DMS53 (cell line): ENCODE data around the gene GIMAP1.

ENCODE experiments used
- DNase-seq: peaks from one replicate; lab custom pipeline; 2025; lab: John Stamatoyannopoulos, UW

The GIMAP1 gene

DNA sequence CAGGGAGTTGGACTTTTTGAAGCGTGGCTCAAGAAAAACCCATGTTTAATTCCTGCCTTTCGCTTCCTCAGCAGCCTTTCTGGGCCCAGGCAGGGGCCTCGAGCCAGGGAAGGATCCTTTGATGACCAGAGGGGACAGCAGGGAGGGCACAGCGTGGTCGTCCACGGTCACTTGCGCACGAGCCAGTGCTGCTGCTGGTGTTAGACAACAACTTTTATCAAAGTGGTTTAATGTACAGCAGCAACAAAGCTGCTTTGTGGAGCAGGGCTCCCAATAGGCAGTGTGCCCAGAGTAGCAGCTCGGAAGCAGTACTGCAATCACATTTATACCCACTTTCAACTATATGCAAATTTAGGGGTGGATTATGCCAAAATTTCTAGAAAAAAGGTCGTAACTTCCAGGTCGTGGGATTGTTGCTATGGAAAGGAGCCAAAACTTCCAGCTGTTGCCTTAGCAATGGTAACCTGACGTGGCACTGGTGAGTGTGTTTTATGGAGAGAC lies 6.1 kb downstream of the GIMAP1 start:
- no peak for DNase-seq

DNA sequence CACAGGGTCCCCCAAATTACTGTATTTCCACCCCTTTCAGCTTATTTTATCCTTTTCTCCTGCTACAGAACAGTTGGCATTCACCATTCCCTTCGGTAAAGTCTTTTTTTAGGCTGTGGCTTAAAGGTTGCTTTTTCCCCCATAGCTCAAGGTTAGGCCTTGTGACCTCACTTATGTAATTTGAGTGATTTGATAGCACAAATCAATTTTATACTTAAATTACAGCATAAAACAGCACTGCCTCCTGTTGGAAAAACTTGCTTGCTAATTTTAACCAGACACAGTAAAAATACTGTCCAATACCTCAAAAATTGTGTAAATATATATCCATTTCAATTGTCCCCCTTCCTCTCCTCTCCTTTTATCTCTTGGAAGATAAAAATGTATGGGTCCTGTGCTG lies 7.1 kb downstream of the GIMAP1 start:
- no peak for DNase-seq

DNA sequence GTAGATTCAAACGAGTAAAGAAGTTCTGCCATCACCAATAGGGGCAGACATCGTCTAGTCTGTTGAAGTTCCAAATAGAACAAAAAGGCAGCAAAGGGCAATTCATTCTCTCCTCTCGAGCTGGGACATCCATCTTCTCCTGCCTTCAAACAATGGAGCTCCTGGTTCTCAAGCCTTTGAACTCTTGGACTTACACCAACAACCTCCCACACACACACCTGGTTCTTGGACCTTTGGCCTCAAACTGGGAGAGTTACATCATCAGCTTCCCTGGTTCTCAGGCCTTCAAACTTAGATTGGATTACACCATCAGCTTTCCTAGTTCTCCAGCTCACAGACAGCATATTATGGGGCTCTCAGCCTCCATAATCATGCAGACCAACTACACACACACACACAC lies 11.0 kb downstream of the GIMAP1 start:
- peak; percentile 45 for DNase-seq

DNA sequence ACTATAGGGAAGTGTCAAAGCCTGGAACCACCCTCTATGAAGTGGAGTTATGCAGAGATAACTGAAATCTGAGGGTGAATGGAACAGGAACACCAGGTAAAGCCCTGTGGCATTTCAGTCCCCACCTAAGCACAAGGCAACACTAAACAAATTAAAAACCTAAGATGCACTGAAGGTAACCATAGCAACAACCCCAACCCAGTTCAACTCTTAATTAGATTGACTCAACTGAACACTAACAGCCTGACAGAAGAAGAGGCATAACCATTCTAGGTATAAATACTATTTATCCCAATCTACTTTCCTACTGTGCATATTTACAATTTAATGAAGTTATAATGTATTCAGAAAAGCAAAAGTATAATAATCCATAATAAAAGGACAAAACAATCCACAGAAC lies 11.6 kb downstream of the GIMAP1 start:
- no peak for DNase-seq

DNA sequence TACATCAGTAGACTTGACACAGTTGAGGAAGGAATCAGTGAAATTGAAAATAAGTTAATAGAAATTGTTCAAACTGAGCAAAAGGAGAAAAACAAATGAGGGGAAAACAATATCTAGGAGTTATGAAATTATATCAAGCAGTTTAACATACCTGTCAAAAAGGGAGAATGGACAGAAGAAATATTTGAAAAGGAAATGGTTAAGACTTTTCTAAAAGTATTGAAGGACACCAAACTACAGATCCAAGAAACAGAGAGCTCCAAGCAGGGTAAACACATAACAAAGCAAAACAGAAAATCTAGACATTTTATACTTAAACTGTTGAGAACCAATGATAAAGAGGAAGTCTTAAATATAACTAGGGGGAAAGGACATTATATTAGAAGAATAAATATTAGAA lies 12.2 kb downstream of the GIMAP1 start:
- DNase-seq = no peak

DNA sequence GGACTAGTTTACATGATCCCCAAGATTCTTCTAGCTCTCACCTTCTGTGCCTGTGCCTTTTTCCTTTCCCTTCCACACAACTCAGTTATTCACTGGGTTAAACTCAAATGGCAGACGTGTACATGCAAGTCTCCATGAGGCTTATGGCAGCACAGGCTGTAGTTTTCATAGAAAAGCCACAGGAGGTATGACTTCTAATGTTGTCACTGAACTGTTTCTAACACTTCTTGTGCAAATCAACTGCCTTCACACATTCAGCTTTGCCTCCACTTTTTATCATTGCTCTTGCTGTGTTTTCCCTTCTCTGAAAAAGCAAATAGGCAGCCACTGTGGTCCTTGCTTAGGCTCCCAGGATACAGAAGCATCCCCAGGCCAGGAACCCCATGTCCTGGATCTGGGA lies 15.5 kb downstream of the GIMAP1 start:
- DNase-seq = no peak

DNA sequence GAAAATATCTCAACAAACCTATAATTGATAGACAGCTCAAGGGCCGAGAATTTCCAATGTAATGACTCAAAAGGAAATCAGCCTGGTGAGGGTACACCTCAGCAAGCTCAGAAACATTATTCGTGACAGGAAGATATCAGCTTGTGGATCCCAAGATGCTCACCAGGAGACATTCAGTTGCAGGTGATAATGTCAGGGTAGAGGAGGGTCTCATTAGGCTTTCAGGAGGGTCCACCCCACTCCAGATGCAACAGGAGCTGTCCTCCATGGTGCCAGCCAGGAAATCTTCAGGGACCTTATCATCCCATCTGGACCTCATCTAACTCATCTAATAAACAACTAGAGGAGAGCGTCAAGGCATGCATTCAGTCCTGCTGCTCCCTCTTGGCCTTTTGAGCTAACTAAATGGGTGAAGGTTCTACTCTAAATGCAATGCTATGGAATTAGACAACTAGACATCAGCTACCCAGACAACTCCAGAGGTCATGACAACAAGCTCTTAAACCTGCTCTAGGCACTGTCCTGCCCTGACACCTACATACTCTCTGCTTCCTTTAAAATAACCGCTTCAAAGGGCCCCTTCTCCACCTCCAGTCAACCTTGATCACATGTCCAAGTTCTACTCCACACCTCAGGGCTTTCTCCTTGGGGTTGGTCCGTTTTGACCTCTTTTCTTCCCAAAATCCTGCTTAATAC lies 16.5 kb downstream of the GIMAP1 start:
- no peak for DNase-seq

DNA sequence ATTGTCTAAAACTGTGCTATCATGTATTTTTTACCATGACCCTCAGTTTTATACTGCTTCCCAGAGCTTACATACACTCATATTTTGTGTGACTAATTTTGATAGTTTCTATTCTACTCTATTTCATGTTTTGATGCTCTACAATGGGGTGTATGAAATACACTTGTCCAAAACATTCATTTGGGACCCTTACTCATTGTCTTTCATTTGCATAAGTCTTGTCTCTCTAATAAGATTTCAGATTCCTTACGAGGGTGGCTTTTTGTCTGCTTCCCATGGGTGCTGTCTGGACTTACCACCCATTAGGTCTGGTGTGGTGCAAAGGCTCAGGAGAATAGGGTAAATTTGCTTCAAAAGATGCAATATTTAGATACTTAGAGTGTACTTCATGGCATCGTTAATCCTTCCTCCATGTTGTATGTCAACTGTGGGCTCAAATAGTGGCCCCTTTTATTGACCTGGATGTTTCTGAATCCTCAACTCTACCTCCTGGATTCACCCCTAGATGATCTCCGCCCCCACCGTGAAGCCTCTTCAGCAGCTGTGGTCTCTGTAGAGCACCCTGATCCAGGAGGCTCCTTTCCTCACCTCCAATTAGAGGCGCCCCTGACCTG lies 17.2 kb downstream of the GIMAP1 start:
- no peak for DNase-seq

DNA sequence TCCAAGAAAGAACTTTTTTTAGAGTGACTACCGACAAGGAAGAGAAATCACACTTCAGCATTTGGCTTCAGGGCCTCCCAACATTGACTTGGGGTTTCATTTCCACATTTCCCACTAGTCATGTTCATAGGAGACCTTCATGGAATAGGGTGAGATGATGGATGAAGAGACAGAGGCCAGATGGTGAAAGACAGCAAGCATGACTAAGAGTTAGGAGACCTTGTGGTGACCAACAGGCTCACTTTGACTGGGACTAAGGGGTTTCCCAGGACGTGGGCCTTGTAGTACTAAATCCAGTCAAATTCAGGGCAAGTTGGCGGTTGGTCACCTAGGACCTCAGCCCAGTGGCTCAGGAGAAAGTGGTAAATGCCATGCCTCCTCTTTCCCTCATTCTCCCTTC lies 17.8 kb downstream of the GIMAP1 start:
- DNase-seq = no peak

DNA sequence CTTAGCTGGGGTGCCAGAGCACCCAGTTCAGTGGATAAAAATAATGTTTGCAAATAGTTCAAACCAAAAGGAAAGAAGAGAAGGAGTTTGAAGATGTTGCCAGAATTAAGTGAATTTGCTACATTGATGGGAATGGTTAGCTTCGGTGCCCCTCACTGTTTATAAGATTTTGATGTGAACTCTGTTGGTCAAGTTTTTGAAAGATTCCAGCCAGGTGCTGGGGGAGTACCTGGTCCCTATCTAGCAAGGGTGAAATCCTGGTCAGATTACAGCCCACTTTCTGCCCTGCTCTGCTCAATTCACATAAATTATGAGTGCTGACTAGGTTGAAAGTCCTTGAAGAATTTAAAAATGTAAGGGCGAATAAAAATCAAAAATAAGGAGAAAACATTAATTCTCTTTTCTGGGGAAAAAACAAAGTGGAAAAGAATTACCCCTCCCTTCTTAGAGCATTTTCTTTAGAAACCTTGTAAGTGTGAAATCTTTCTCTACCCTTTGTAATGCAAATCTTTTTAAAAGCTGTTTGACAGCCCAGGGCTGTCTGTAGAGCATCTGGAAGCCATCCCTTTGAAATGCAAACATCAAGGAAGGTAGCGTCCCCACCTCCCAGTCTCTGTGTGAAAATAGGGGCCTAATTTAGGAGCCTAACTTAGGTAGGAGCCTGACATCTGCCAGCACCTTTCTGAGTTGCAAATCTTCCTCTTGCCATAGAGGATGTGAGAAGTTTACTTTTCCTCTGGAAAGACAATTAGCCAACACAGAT lies 19.4 kb downstream of the GIMAP1 start:
- peak; percentile 43 for DNase-seq

DNA sequence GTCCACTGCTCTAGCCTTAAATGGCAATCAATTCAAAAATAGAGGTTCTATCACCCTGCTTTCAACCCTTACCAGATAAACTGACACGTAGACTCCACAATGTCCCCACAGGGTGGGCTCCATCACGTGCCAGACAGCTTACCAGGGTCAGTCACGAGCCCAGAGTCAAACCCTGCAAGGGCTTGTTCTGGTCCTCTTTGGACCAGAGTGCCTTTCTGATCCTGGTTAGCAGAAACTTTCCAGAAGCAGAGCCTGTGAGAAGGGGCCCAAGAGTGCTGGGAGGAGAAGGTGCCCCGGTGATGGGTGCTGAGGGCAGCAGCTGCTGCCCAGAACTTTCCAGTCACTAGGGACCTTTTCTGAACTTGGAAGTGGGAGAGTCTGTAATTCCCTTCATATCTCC lies 20.5 kb downstream of the GIMAP1 start:
- no peak for DNase-seq

DNA sequence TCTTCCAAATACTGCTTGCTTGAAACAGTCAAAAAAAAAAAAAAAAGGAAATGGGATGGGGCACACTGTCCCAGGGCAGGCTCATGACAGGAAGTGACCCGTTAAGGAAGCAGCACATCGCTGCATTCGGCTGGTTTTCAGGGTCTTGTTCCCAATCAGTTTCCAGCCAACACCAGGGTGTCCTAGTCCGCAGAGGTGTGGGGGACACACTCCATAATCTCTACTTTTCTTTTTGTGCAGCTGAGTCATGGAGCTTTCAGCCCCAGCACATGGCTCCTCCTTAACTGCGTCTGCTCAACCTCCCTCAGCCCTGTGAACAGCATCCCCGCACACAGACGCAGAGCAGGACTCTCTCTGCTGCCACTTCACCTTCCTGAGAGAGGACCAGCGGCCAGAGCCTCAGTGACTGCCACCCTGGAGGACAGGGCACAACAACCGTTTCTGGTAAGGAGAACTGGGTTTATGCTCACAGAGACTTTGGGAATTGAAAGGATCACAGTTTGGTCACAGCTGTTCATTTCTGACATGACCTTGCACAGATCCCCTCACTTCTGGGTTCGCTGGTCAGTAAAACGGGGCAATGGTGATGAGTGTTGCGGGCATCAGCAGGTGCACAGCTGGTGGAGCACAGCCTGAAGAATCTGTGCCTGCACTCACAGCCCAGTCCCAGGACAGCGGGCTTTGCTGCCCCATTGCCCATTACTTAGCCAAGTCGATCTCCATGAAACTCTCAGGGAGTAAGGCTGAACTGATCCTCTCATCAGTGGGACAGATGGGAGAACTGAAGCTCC lies 21.0 kb downstream of the GIMAP1 start, which contains the start of gene GIMAP5:
TSS of gene GIMAP5 (plus strand) at position 154 of the 791 bp plus-strand sequence. CDS start 3,467 bp downstream, outside the sequence.
- DNase-seq = no peak

DNA sequence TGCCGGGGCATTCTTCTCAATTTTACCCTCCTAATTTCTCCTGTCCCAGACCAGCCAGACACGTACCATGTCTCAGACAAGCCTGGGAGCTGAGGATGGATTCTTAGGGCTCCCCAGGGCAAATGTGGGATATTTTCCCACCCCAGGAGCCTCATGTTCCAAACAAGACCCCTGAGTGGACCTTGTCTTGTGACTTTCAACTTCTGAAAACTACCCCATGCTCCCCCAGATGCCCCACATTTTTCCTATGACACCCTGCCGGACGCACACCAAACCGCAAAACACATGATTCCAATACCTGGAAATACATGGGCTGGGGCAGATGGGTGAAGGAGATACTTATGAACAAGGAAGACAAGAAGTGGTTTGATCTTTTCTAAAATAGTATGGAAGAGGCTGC lies 21.7 kb downstream of the GIMAP1 start:
- DNase-seq = no peak

DNA sequence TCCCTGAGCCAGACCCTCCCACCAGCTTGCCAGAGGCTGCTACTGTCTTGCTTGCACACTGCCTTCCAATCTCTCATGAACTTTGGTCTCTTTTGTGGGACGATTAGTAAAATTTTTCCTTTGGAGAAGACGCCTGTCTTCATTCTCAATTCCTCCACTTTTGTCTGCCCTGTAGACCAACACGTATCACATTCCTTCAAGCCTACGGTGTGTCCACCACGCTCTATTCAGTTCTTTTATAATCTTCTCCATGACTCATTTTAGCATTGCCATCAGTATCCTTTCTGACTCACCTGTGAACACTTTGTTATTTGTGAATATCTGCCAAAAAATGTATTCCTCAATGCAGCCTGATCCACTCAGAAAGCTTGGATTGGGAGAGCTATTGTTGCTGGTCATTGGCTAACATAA lies 22.2 kb downstream of the GIMAP1 start:
- DNase-seq = no peak

DNA sequence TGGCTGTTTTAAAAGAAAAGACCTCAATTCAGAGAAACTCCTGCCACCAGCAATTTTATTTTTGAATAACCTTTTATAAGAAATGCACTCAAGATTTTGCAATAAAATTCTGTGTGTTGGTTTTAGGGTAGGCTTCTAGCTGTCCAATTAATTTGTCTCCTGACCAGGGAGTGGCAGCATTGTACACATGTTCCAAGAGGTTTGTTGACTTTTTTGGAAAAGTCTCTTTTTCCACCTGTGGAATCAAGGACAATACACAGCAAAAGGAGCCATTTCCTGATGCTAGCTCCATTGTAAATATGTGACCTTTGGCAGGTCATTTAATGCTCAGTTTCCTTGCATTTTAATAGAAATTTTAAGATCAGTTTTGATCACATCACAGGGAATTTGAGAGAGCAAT lies 22.6 kb downstream of the GIMAP1 start:
- peak; percentile 44 for DNase-seq

DNA sequence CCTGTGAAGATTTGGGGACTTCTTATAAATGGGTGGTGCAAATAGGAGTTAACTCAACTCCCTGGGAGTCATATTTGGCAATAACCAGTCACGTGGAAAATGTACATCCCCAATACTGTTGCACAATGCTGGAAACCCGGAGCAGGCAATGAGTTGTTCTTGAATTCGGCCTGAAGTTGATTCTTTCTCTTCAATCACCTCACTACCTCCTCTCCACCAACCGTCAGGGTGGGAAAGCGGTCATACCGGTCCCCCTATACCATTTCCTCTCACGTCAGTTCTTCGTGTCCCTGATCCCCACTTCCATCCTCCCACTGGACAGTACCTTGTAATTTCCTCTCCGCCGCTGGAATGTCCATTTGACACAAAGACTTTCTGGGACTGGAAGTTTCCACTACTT lies 23.6 kb downstream of the GIMAP1 start:
- no peak for DNase-seq

DNA sequence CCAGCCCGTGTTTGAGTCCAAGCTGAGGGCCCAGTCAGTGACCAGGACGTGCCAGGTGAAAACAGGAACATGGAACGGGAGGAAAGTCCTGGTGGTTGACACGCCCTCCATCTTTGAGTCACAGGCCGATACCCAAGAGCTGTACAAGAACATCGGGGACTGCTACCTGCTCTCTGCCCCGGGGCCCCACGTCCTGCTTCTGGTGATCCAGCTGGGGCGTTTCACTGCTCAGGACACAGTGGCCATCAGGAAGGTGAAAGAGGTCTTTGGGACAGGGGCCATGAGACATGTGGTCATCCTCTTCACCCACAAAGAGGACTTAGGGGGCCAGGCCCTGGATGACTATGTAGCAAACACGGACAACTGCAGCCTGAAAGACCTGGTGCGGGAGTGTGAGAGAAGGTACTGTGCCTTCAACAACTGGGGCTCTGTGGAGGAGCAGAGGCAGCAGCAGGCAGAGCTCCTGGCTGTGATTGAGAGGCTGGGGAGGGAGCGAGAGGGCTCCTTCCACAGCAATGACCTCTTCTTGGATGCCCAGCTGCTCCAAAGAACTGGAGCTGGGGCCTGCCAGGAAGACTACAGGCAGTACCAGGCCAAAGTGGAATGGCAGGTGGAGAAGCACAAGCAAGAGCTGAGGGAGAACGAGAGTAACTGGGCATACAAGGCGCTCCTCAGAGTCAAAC lies 26.0 kb downstream of the GIMAP1 start:
- DNase-seq = no peak

DNA sequence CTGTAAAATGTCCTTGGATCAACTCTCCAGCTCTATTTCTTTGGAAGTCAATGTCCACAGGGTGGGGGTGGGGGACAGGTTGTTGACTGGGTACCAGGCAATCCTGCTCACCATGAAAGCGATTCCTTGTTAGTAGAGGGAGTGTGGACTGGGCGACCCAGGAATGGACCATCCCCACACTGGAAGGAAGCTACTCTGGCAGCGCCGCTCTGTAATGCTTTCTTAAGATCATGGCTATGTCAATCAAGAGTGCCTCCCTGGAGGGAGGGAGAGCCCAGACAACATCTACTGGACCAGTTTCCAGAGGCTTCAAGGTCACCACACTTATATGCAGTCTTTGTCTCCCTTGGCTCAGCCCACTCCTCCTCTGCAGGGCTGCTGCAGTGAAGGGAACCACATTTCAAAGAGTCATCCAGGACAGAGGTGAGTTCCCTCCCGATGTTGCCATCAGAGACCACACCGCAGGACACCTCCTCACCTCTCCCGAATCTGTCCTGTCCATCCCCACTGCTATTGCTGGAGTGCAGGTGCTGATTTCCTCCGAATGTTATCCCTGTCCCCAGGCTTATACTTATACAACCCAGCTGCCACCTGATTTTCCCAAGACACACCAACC lies 27.7 kb downstream of the GIMAP1 start:
- DNase-seq = no peak

DNA sequence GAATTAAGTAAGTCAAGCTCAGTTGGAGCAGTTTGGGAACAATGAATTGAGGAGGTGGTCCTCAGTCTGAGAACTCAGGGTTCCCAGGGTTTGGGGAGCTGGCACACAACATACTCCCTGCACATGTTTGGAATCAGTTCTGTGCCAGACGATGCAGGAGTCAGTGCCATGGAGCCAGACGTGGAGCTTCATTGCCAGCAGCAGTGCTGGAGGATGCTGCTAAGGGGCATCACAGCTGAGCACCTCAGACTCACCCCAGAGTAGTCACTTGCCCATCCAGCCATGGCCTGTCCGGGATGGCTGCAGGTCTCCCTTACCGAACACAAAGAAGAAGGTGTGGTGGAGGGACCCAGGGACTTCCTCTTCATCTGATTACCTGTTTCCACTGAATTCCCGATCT lies 28.7 kb downstream of the GIMAP1 start:
- no peak for DNase-seq

DNA sequence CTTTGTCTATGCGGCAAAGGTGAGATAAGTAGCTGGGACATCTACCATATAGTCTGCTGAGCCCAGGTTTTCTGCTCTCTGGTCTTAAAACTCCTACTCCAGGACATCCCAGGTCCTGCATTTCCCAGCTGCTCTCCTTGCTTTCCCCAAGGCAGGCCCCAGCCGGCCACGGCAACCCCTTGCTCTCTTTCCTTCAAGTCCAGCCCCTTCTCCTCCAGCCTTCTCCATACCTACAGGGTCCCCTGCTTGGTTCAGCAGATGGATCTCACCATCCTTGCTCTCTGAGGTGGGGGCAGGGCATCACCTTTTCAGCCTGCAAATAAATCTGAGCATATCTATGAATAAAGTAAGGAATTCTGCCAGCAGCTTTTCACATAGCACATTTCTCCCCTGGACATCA lies 29.5 kb downstream of the GIMAP1 start:
- no peak for DNase-seq

DNA sequence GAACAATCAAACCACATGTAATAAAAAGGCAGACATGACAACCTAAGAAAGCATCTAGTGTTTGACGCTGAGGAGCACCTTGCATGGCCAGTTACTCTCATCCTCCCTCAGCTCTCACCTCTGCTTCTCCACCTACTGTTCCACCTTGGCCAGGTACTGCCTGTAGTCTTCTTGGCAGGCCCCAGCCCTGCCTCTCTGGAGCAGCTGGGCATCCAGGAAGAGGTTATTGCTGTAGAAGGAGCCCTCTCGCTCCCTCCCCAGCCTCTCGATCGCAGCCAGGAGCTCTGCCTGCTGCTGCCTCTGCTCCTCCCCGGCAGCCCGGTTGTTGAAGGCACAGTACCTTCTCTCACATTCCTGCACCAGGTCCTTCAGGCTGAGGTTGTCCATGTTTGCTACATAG lies 30.5 kb downstream of the GIMAP1 start:
- DNase-seq = no peak
